Umbilical cord (tissue), 2 donors: ENCODE results near the gene ZFYVE16. TPM values are rescaled to one million over a fixed set of nuclear protein-coding genes. Genes with fewer than 3 reads are reported as not detected.
"Not testable (repeated sequence)": the region's sequence is repeated elsewhere in the genome, so short reads cannot be mapped to it uniquely, and the experiment has no call there.

ENCODE experiments used
- DNase-seq: peaks from one replicate; pipeline ENCODE4 v3.0.0-alpha.2; 2015; ENCODE audit warnings: low spot score
- total RNA-seq: library from RNA; depleted of rRNA; stranded (reverse); fragments of >200 nt; gene quantifications from one replicate; pipeline ENCODE4 v1.2.3, GENCODE V29; 2014; ENCODE audit warnings: low replicate concordance; ENCODE audit not compliant: insufficient read depth

Gene ZFYVE16
- total RNA-seq, 1 donor from 2014 or later, result 51.0 TPM

GRCh38 chr5:80409367-80409966 lies 1.6 kb downstream of the ZFYVE16 start:
- DNase-seq, result peak; percentile 48

GRCh38 chr5:80411589-80412219 lies 3.8 kb downstream of the ZFYVE16 start:
- no peak for DNase-seq

- no peak for DNase-seq
Measured at GRCh38 chr5:80414113-80414512, 6.2 kb downstream of the ZFYVE16 start.

GRCh38 chr5:80417973-80418372 lies 10.1 kb downstream of the ZFYVE16 start:
- no peak for DNase-seq

- not testable (repeated sequence) for DNase-seq
Measured at GRCh38 chr5:80424365-80424764, 16.5 kb downstream of the ZFYVE16 start.

GRCh38 chr5:80435476-80435875 lies 27.6 kb downstream of the ZFYVE16 start:
- no peak for DNase-seq

GRCh38 chr5:80437326-80437725 lies 29.5 kb downstream of the ZFYVE16 start:
- DNase-seq, result no peak

GRCh38 chr5:80438739-80439138 lies 30.9 kb downstream of the ZFYVE16 start:
- DNase-seq, result no peak

GRCh38 chr5:80439213-80439612 lies 31.3 kb downstream of the ZFYVE16 start:
- DNase-seq, result no peak

GRCh38 chr5:80442742-80443141 lies 34.9 kb downstream of the ZFYVE16 start:
- no peak for DNase-seq

GRCh38 chr5:80453366-80453765 lies 45.5 kb downstream of the ZFYVE16 start:
- no peak for DNase-seq

GRCh38 chr5:80463269-80463668 lies 55.4 kb downstream of the ZFYVE16 start:
- DNase-seq, result no peak

- DNase-seq, result no peak
Measured at GRCh38 chr5:80466669-80467485, 59.0 kb downstream of the ZFYVE16 start.

- DNase-seq, result no peak
Measured at GRCh38 chr5:80468131-80468530, 60.3 kb downstream of the ZFYVE16 start.

GRCh38 chr5:80470631-80471030 lies 62.8 kb downstream of the ZFYVE16 start:
- DNase-seq, result not testable (repeated sequence)

- no peak for DNase-seq
Measured at GRCh38 chr5:80474929-80475328, 67.1 kb downstream of the ZFYVE16 start.

- DNase-seq, result no peak
Measured at GRCh38 chr5:80479713-80480112, 71.8 kb downstream of the ZFYVE16 start.

GRCh38 chr5:80480354-80480753 lies 72.5 kb downstream of the ZFYVE16 start:
- DNase-seq, result no peak

- DNase-seq, result no peak
Measured at GRCh38 chr5:80481019-80481893, 73.4 kb downstream of the ZFYVE16 start.

GRCh38 chr5:80482578-80482977 lies 74.7 kb downstream of the ZFYVE16 start:
- no peak for DNase-seq

GRCh38 chr5:80483636-80484232 lies 75.9 kb downstream of the ZFYVE16 start:
- no peak for DNase-seq
